HepG2 (cell line): ENCODE results near the gene PSMB8. TPM values are rescaled to one million over a fixed set of nuclear protein-coding genes. Genes with fewer than 3 reads are reported as not detected.

Experiments used
- ETV6 ChIP-seq: sonication (generic); formaldehyde crosslinking; conservative IDR thresholded peaks from 2 replicates; pipeline ENCODE4 v1.4.0; 2020; ENCODE audit warnings: missing genetic modification reagents
- RAD51 ChIP-seq: fragments of 450-650 bp; IDR thresholded peaks from 2 replicates; pipeline ENCODE4 v1.6.1; 2016; ENCODE audit warnings: borderline replicate concordance
- ZNF207 ChIP-seq: fragments of 450-650 bp; IDR thresholded peaks from 2 replicates; pipeline ENCODE4 v1.6.1; 2016; ENCODE audit warnings: antibody characterized with exemption, borderline replicate concordance
- ZNF317 ChIP-seq: sonication (generic); formaldehyde crosslinking; IDR thresholded peaks from 2 replicates; pipeline ENCODE4 v1.5.0; 2020; ENCODE audit warnings: mild to moderate bottlenecking, missing genetic modification reagents
- ZNF552 ChIP-seq: sonication (generic); formaldehyde crosslinking; IDR thresholded peaks from 2 replicates; pipeline ENCODE4 v1.9.0; 2022; ENCODE audit warnings: missing genetic modification reagents, mild to moderate bottlenecking, borderline replicate concordance
- ZNF773 ChIP-seq: sonication (generic); formaldehyde crosslinking; IDR thresholded peaks from 2 replicates; pipeline ENCODE4 v1.4.0; 2020; ENCODE audit warnings: missing genetic modification reagents, borderline replicate concordance
- polyA plus RNA-seq, 8 experiments: library from polyadenylated mRNA; depleted of rRNA in 3 of 8; stranded (reverse) in 7 of 8; unstranded in 1 of 8; fragments of >200 nt; fragmentation: Illumina TruSeq in 4 of 8; extraction: Trizol in 4 of 8; gene quantifications; 2 replicates each; pipeline versions ENCODE4 v1.2.1 to v1.2.3, GENCODE V29; 2011 to 2016; ENCODE audit warnings: low read depth in 4 of 8, missing spikeins in 1 of 8, mixed read lengths in 1 of 8; ENCODE audit not compliant: insufficient read depth in 1 of 8
- total RNA-seq, 5 experiments: library from RNA; depleted of rRNA; stranded (reverse); fragments of >200 nt; fragmentation: Illumina TruSeq; extraction: Trizol; gene quantifications; 2 replicates each; pipeline ENCODE4 v1.2.3, GENCODE V29; 2016; ENCODE audit warnings: low read depth in 1 of 5
- TF ChIP-seq, protein P1 (sequence below): sonication (generic); formaldehyde crosslinking; IDR thresholded peaks from 2 replicates; pipeline ENCODE4 v1.5.0; 2020; ENCODE audit warnings: missing genetic modification reagents
- TF ChIP-seq, protein P2 (sequence below): IDR thresholded peaks from 2 replicates; pipeline ENCODE4 v1.6.1; 2012; ENCODE audit warnings: low read length, improper control_type of control experiment
- TF ChIP-seq, protein P3 (sequence below): sonication (generic); formaldehyde crosslinking; IDR thresholded peaks from 2 replicates; pipeline ENCODE4 v1.4.0; 2020; ENCODE audit warnings: mild to moderate bottlenecking, missing genetic modification reagents
- TF ChIP-seq, protein P4 (sequence below): IDR thresholded peaks from 2 replicates; pipeline ENCODE4 v1.6.1; 2016
- TF ChIP-seq, protein P5 (sequence below): sonication (generic); formaldehyde crosslinking; IDR thresholded peaks from 2 replicates; pipeline ENCODE4 v1.4.0; 2020; ENCODE audit warnings: mild to moderate bottlenecking, missing genetic modification reagents

The PSMB8 gene
- total and polyA plus RNA-seq, 2 of the 13 experiments (the other 11 are each of a cell fraction or from before 2014, with no cell fraction given), result 30.7 to 64.7 TPM

DNA sequence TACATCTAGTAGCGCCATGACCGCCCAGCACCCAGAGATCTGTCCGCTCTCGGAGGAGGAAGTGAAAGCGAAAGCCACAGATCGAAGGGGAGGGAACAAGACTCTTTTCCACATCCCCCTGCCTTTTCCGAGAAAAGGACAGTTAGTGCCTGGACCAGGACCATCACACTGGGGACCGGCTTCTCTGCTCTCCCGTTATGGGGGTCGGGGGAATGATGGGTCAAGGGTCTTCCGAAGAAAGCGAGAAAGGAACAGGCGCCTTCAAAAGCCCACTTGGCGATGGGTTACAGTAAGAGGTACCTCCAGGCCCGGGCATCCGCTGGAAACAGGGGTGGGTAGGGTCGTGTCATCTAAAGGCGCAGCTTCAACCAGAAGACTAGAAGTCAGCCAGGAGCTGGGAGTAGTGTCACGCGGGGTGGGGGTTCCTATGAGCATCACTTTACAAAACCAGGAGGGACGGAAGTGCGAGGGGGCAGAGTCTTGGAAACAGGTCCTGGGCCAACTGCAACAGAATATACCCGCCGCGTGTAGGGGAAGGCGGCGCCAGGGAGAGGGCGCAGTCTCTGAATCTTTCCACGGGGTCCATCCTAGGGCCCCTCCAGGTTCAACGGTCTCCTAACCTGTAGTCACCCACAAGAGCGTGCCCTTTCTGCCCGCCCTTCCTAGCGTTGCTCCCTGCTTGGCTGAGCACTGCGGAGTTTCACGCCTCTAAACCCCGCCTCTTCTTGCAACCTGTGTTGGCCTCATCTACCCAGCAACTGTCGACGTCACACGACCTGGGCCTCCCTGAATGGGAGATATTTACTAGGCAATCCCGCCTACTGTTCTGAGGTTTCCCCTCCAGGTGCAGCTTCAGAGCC, at the start of gene PSMB8 (continued):
- TF ChIP-seq, protein P1, sequence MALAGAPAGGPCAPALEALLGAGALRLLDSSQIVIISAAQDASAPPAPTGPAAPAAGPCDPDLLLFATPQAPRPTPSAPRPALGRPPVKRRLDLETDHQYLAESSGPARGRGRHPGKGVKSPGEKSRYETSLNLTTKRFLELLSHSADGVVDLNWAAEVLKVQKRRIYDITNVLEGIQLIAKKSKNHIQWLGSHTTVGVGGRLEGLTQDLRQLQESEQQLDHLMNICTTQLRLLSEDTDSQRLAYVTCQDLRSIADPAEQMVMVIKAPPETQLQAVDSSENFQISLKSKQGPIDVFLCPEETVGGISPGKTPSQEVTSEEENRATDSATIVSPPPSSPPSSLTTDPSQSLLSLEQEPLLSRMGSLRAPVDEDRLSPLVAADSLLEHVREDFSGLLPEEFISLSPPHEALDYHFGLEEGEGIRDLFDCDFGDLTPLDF (CRISPR knock-in tag), result no peak
- TF ChIP-seq ZNF207, result no peak
- TF ChIP-seq, protein P2, sequence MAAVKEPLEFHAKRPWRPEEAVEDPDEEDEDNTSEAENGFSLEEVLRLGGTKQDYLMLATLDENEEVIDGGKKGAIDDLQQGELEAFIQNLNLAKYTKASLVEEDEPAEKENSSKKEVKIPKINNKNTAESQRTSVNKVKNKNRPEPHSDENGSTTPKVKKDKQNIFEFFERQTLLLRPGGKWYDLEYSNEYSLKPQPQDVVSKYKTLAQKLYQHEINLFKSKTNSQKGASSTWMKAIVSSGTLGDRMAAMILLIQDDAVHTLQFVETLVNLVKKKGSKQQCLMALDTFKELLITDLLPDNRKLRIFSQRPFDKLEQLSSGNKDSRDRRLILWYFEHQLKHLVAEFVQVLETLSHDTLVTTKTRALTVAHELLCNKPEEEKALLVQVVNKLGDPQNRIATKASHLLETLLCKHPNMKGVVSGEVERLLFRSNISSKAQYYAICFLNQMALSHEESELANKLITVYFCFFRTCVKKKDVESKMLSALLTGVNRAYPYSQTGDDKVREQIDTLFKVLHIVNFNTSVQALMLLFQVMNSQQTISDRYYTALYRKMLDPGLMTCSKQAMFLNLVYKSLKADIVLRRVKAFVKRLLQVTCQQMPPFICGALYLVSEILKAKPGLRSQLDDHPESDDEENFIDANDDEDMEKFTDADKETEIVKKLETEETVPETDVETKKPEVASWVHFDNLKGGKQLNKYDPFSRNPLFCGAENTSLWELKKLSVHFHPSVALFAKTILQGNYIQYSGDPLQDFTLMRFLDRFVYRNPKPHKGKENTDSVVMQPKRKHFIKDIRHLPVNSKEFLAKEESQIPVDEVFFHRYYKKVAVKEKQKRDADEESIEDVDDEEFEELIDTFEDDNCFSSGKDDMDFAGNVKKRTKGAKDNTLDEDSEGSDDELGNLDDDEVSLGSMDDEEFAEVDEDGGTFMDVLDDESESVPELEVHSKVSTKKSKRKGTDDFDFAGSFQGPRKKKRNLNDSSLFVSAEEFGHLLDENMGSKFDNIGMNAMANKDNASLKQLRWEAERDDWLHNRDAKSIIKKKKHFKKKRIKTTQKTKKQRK, result no peak
- TF ChIP-seq ZNF552, result no peak
- TF ChIP-seq RAD51, result no peak
- TF ChIP-seq, protein P3, sequence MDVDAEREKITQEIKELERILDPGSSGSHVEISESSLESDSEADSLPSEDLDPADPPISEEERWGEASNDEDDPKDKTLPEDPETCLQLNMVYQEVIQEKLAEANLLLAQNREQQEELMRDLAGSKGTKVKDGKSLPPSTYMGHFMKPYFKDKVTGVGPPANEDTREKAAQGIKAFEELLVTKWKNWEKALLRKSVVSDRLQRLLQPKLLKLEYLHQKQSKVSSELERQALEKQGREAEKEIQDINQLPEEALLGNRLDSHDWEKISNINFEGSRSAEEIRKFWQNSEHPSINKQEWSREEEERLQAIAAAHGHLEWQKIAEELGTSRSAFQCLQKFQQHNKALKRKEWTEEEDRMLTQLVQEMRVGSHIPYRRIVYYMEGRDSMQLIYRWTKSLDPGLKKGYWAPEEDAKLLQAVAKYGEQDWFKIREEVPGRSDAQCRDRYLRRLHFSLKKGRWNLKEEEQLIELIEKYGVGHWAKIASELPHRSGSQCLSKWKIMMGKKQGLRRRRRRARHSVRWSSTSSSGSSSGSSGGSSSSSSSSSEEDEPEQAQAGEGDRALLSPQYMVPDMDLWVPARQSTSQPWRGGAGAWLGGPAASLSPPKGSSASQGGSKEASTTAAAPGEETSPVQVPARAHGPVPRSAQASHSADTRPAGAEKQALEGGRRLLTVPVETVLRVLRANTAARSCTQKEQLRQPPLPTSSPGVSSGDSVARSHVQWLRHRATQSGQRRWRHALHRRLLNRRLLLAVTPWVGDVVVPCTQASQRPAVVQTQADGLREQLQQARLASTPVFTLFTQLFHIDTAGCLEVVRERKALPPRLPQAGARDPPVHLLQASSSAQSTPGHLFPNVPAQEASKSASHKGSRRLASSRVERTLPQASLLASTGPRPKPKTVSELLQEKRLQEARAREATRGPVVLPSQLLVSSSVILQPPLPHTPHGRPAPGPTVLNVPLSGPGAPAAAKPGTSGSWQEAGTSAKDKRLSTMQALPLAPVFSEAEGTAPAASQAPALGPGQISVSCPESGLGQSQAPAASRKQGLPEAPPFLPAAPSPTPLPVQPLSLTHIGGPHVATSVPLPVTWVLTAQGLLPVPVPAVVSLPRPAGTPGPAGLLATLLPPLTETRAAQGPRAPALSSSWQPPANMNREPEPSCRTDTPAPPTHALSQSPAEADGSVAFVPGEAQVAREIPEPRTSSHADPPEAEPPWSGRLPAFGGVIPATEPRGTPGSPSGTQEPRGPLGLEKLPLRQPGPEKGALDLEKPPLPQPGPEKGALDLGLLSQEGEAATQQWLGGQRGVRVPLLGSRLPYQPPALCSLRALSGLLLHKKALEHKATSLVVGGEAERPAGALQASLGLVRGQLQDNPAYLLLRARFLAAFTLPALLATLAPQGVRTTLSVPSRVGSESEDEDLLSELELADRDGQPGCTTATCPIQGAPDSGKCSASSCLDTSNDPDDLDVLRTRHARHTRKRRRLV (CRISPR knock-in tag), result 0 out of 2 replicates have a peak, but pooled peaks have one; percentile 41
- no peak for TF ChIP-seq ETV6 (CRISPR knock-in tag)
- TF ChIP-seq, protein P4, sequence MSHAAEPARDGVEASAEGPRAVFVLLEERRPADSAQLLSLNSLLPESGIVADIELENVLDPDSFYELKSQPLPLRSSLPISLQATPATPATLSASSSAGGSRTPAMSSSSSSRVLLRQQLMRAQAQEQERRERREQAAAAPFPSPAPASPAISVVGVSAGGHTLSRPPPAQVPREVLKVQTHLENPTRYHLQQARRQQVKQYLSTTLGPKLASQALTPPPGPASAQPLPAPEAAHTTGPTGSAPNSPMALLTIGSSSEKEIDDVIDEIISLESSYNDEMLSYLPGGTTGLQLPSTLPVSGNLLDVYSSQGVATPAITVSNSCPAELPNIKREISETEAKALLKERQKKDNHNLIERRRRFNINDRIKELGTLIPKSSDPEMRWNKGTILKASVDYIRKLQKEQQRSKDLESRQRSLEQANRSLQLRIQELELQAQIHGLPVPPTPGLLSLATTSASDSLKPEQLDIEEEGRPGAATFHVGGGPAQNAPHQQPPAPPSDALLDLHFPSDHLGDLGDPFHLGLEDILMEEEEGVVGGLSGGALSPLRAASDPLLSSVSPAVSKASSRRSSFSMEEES (CRISPR knock-in tag), result no peak
- no peak for TF ChIP-seq ZNF773 (CRISPR knock-in tag)
- 0 out of 2 replicates have a peak, but pooled peaks have one; percentile 44 for TF ChIP-seq ZNF317
- TF ChIP-seq, protein P5, sequence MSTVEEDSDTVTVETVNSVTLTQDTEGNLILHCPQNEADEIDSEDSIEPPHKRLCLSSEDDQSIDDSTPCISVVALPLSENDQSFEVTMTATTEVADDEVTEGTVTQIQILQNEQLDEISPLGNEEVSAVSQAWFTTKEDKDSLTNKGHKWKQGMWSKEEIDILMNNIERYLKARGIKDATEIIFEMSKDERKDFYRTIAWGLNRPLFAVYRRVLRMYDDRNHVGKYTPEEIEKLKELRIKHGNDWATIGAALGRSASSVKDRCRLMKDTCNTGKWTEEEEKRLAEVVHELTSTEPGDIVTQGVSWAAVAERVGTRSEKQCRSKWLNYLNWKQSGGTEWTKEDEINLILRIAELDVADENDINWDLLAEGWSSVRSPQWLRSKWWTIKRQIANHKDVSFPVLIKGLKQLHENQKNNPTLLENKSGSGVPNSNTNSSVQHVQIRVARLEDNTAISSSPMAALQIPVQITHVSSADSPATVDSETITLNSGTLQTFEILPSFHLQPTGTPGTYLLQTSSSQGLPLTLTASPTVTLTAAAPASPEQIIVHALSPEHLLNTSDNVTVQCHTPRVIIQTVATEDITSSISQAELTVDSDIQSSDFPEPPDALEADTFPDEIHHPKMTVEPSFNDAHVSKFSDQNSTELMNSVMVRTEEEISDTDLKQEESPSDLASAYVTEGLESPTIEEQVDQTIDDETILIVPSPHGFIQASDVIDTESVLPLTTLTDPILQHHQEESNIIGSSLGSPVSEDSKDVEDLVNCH (CRISPR knock-in tag), result no peak
